WTC11 (cell line): Measurements from ENCODE around the gene CASP2. TPM values are rescaled to one million over a fixed set of nuclear protein-coding genes. Genes with fewer than 3 reads are reported as not detected.

Source experiments
- ATAC-seq: fragments of 200-7000 bp; cut with Tn5 transposase; 2 replicates; pipeline ENCODE4 v1.10.0; 2021; ENCODE audit warnings: mild to moderate bottlenecking, moderate library complexity
- CTCF ChIA-PET: fragments of 300-600 bp; sonication (Branson Sonifier 250); formaldehyde crosslinking; loops from one replicate; lab custom pipeline; 2021; ENCODE audit warnings: antibody characterized with exemption; lab: Charles Lee
- POLR2A ChIA-PET: fragments of 350-600 bp; sonication (Branson Sonifier 250); formaldehyde crosslinking; loops from one replicate; lab custom pipeline; 2021; ENCODE audit warnings: antibody characterized with exemption; lab: Charles Lee
- DNase-seq: peaks from one replicate; pipeline ENCODE4 v3.0.0; 2021; ENCODE audit warnings: low spot score
- H3K27ac Mint-ChIP-seq: 2 replicates; pipeline ENCODE4 v1.8.0; 2021; ENCODE audit warnings: mixed read lengths
- H3K27me3 Mint-ChIP-seq: 2 replicates; pipeline ENCODE4 v1.8.0; 2021; ENCODE audit warnings: low read depth, mild to moderate bottlenecking, moderate library complexity, mixed read lengths
- H3K36me3 Mint-ChIP-seq: 2 replicates; pipeline ENCODE4 v1.8.0; 2021; ENCODE audit warnings: mixed read lengths
- H3K4me1 Mint-ChIP-seq: 2 replicates; pipeline ENCODE4 v1.8.0; 2022; ENCODE audit warnings: mixed read lengths
- H3K4me3 Mint-ChIP-seq: 2 replicates; pipeline ENCODE4 v1.8.0; 2021; ENCODE audit warnings: mild to moderate bottlenecking, moderate library complexity, mixed read lengths
- H3K9me3 Mint-ChIP-seq: 2 replicates; pipeline ENCODE4 v1.8.0; 2021; ENCODE audit warnings: mixed read lengths
- AFF4 ChIP-seq: sonication (generic); formaldehyde crosslinking; IDR thresholded peaks from 2 replicates; pipeline ENCODE4 v1.8.1; 2023; ENCODE audit warnings: mild to moderate bottlenecking, missing genetic modification reagents, borderline replicate concordance
- CREB1 ChIP-seq: sonication (generic); formaldehyde crosslinking; IDR thresholded peaks from 2 replicates; pipeline ENCODE4 v1.8.0; 2023; ENCODE audit warnings: mild to moderate bottlenecking, missing genetic modification reagents
- E2F4 ChIP-seq: sonication (generic); formaldehyde crosslinking; IDR thresholded peaks from 2 replicates; pipeline ENCODE4 v1.8.1; 2022; ENCODE audit warnings: low read depth, mild to moderate bottlenecking, moderate library complexity, missing genetic modification reagents, borderline replicate concordance
- ETV6 ChIP-seq: sonication (generic); formaldehyde crosslinking; IDR thresholded peaks from 2 replicates; pipeline ENCODE4 v1.8.1; 2022; ENCODE audit warnings: mild to moderate bottlenecking, missing genetic modification reagents
- FOXK1 ChIP-seq: sonication (generic); formaldehyde crosslinking; IDR thresholded peaks from 2 replicates; pipeline ENCODE4 v1.8.0; 2022; ENCODE audit warnings: mild to moderate bottlenecking, moderate library complexity, missing genetic modification reagents
- GABPB1 ChIP-seq: sonication (generic); formaldehyde crosslinking; IDR thresholded peaks from 2 replicates; pipeline ENCODE4 v1.8.1; 2023; ENCODE audit warnings: mild to moderate bottlenecking, missing genetic modification reagents
- GRHL2 ChIP-seq: fragments of 250-450 bp; sonication (Bioruptor Pico); IDR thresholded peaks from 2 replicates; pipeline ENCODE4 v1.8.0; 2022; ENCODE audit warnings: mild to moderate bottlenecking, moderate library complexity; ENCODE audit not compliant: insufficient replicate concordance, severe bottlenecking
- GTF2I ChIP-seq: fragments of 250-450 bp; sonication (Bioruptor Pico); conservative IDR thresholded peaks from 2 replicates; pipeline ENCODE4 v1.4.0; 2021; ENCODE audit warnings: mild to moderate bottlenecking
- KAT7 ChIP-seq: sonication (generic); formaldehyde crosslinking; IDR thresholded peaks from 2 replicates; pipeline ENCODE4 v1.8.1; 2023; ENCODE audit warnings: missing genetic modification reagents, mild to moderate bottlenecking, borderline replicate concordance
- NFATC4 ChIP-seq: fragments of 250-450 bp; sonication (Bioruptor Pico); IDR thresholded peaks from 2 replicates; pipeline ENCODE4 v1.9.0; 2021; ENCODE audit warnings: mild to moderate bottlenecking
- RELA ChIP-seq: sonication (generic); formaldehyde crosslinking; IDR thresholded peaks from 2 replicates; pipeline ENCODE4 v1.8.1; 2022; ENCODE audit warnings: missing genetic modification reagents, mild to moderate bottlenecking, borderline replicate concordance
- SOX15 ChIP-seq: fragments of 250-450 bp; sonication (Bioruptor Pico); IDR thresholded peaks from 2 replicates; pipeline ENCODE4 v1.9.0; 2021; ENCODE audit warnings: mild to moderate bottlenecking
- TEAD1 ChIP-seq: sonication (generic); formaldehyde crosslinking; IDR thresholded peaks from 2 replicates; pipeline ENCODE4 v1.8.0; 2022; ENCODE audit warnings: mild to moderate bottlenecking, missing genetic modification reagents
- ZBTB21 ChIP-seq: sonication (generic); formaldehyde crosslinking; IDR thresholded peaks from 2 replicates; pipeline ENCODE4 v1.8.1; 2023; ENCODE audit warnings: mild to moderate bottlenecking, missing genetic modification reagents, borderline replicate concordance
- ZNF138 ChIP-seq: sonication (generic); formaldehyde crosslinking; conservative IDR thresholded peaks from 2 replicates; pipeline ENCODE4 v1.8.1; 2022; ENCODE audit warnings: mild to moderate bottlenecking, moderate library complexity, missing genetic modification reagents
- ZNF263 ChIP-seq: sonication (generic); formaldehyde crosslinking; IDR thresholded peaks from 2 replicates; pipeline ENCODE4 v1.8.1; 2022; ENCODE audit warnings: low read depth, mild to moderate bottlenecking, moderate library complexity, missing genetic modification reagents
- ZNF416 ChIP-seq: fragments of 250-450 bp; sonication (Bioruptor Pico); IDR thresholded peaks from 2 replicates; pipeline ENCODE4 v1.9.0; 2021; ENCODE audit warnings: mild to moderate bottlenecking, inconsistent platforms
- ZNF423 ChIP-seq: fragments of 250-450 bp; sonication (Bioruptor Pico); IDR thresholded peaks from 2 replicates; pipeline ENCODE4 v2.1.2; 2022; ENCODE audit warnings: mild to moderate bottlenecking, moderate library complexity
- total RNA-seq: library from RNA; stranded (reverse); gene quantifications from 3 replicates; pipeline ENCODE4 v1.2.3, GENCODE V29; 2021
- TF ChIP-seq, protein P1 (sequence below): fragments of 250-450 bp; sonication (Bioruptor Pico); IDR thresholded peaks from 2 replicates; pipeline ENCODE4 v2.1.2; 2022; ENCODE audit warnings: mild to moderate bottlenecking, moderate library complexity
- TF ChIP-seq, protein P2 (sequence below): sonication (generic); formaldehyde crosslinking; IDR thresholded peaks from 2 replicates; pipeline ENCODE4 v1.8.1; 2023; ENCODE audit warnings: mild to moderate bottlenecking, missing genetic modification reagents
- TF ChIP-seq, protein P3 (sequence below): sonication (generic); formaldehyde crosslinking; IDR thresholded peaks from 2 replicates; pipeline ENCODE4 v1.8.1; 2022; ENCODE audit warnings: mild to moderate bottlenecking, missing genetic modification reagents, moderate library complexity, borderline replicate concordance

CASP2 gene
- total RNA-seq, 1 experiment from 2014 or later = 35.4 TPM

DNA sequence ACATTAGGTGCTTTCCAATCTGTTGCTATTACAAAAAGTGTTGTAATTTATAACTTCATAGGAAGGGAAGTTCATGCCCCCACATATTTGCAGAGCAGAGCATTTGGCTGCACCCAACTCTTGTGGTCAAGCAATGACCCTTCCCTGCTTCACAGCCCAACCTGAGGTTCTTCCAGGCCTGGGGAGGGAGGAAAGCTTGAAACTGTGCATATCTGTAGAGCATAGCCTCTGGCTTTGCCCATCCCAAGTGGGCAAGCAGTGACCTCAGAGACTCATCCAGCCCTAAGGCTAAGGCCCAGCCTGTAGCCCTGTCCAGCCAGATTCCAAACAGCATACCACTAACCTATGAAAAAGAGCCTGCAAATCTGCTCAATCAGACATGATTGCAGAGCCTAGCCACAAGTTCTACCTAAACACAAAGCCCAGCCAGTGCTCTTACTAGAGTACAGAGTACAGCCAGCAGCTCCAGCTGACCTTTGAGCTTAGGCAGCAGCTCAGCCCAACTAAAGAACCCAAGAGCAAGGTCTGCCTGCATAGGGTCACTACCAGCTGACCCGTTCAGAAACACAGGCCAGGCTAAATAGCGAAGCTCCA, 39.3 kb upstream of the CASP2 start:
- TF ChIP-seq NFATC4 (CRISPR knock-in tag) (no peak), TEAD1 (CRISPR knock-in tag) (no peak), SOX15 (CRISPR knock-in tag) (no peak), CREB1 (CRISPR knock-in tag) (no peak)

DNA sequence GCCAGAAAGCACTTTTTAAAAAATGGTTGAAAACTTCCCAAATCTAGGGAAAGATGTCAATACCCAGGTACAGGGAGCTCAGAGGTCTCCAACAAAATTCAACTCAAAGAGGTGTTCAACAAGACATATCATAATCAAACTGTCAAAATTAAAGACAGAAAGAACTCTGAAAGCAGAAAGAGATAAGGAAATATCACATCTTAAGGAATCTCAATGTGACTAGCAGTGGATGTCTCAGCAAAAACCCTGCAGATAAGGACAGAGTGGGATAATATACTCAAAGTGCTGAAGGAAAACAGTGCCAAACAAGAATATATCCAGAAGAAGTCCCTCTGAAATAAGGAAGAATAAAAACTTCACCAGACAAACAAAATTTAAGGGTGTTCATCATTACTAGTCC, 38.0 kb upstream of the CASP2 start:
- ChIA-PET CTCF (interaction anchor here (0.6 to 3.1 kb wide), 3 partner anchors 10 to 167 kb away, joined by 4 to 16 read pairs (median 5); no protein-coding TSS in a partner anchor), POLR2A (no interaction called here)
- H3K27me3 Mint-ChIP-seq = peaks cover 9% of the 10 kb centered on the region
- DNase-seq (no peak), ATAC-seq (no peak)
- H3K4me3 Mint-ChIP-seq = no peak overlapping the region
- H3K9me3 Mint-ChIP-seq = peaks cover 11% of the 10 kb centered on the region; the same call in 1 of the 2 replicates
- no peaks in the 10 kb centered on the region for H3K4me1 Mint-ChIP-seq
- H3K36me3 Mint-ChIP-seq = no peaks in the 10 kb centered on the region
- H3K27ac Mint-ChIP-seq = no peak overlapping the region
- TF ChIP-seq GABPB1 (CRISPR knock-in tag) = no peak
- TF ChIP-seq RELA (CRISPR knock-in tag) = no peak
- no peak for TF ChIP-seq AFF4 (CRISPR knock-in tag)
- TF ChIP-seq, protein P1, sequence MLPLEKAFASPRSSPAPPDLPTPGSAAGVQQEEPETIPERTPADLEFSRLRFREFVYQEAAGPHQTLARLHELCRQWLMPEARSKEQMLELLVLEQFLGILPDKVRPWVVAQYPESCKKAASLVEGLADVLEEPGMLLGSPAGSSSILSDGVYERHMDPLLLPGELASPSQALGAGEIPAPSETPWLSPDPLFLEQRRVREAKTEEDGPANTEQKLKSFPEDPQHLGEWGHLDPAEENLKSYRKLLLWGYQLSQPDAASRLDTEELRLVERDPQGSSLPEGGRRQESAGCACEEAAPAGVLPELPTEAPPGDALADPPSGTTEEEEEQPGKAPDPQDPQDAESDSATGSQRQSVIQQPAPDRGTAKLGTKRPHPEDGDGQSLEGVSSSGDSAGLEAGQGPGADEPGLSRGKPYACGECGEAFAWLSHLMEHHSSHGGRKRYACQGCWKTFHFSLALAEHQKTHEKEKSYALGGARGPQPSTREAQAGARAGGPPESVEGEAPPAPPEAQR = no peak
- no peak for TF ChIP-seq GRHL2
- no peak for TF ChIP-seq ZNF263 (CRISPR knock-in tag)
- TF ChIP-seq, protein P2, sequence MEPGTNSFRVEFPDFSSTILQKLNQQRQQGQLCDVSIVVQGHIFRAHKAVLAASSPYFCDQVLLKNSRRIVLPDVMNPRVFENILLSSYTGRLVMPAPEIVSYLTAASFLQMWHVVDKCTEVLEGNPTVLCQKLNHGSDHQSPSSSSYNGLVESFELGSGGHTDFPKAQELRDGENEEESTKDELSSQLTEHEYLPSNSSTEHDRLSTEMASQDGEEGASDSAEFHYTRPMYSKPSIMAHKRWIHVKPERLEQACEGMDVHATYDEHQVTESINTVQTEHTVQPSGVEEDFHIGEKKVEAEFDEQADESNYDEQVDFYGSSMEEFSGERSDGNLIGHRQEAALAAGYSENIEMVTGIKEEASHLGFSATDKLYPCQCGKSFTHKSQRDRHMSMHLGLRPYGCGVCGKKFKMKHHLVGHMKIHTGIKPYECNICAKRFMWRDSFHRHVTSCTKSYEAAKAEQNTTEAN (CRISPR knock-in tag) = no peak
- TF ChIP-seq E2F4 (CRISPR knock-in tag) = no peak
- TF ChIP-seq FOXK1 (CRISPR knock-in tag) = no peak
- TF ChIP-seq, protein P3, sequence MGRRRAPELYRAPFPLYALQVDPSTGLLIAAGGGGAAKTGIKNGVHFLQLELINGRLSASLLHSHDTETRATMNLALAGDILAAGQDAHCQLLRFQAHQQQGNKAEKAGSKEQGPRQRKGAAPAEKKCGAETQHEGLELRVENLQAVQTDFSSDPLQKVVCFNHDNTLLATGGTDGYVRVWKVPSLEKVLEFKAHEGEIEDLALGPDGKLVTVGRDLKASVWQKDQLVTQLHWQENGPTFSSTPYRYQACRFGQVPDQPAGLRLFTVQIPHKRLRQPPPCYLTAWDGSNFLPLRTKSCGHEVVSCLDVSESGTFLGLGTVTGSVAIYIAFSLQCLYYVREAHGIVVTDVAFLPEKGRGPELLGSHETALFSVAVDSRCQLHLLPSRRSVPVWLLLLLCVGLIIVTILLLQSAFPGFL (CRISPR knock-in tag) = no peak
- no peak for TF ChIP-seq KAT7 (CRISPR knock-in tag)
- no peak for TF ChIP-seq CREB1 (CRISPR knock-in tag)
- TF ChIP-seq ZNF416 (CRISPR knock-in tag) = no peak
- TF ChIP-seq ZNF138 (CRISPR knock-in tag) = no peak
- TF ChIP-seq GTF2I (CRISPR knock-in tag) = no peak
- TF ChIP-seq ZNF423 (CRISPR knock-in tag) = no peak
- no peak for TF ChIP-seq ZBTB21 (CRISPR knock-in tag)
- TF ChIP-seq ETV6 = no peak

More for the DNA sequence above, 39.3 kb upstream of the CASP2 start:
- no peaks in the 10 kb centered on the region for H3K36me3 Mint-ChIP-seq
- no peak for ATAC-seq
- no peak for DNase-seq
- no peaks in the 10 kb centered on the region for H3K4me1 Mint-ChIP-seq
- no peak overlapping the region for H3K4me3 Mint-ChIP-seq
- ChIA-PET POLR2A (no interaction called here), CTCF (interaction anchor here (1.5 to 3.1 kb wide), 3 partner anchors 8 to 34 kb away, joined by 4 to 16 read pairs (median 5); no protein-coding TSS in a partner anchor)
- peaks cover 6% of the 10 kb centered on the region; the same call in 1 of the 2 replicates for H3K9me3 Mint-ChIP-seq
- no peak overlapping the region for H3K27ac Mint-ChIP-seq
- peaks cover 9% of the 10 kb centered on the region for H3K27me3 Mint-ChIP-seq
